ENCODE measurements around the gene ABCA7.

The ABCA7 gene

DNA sequence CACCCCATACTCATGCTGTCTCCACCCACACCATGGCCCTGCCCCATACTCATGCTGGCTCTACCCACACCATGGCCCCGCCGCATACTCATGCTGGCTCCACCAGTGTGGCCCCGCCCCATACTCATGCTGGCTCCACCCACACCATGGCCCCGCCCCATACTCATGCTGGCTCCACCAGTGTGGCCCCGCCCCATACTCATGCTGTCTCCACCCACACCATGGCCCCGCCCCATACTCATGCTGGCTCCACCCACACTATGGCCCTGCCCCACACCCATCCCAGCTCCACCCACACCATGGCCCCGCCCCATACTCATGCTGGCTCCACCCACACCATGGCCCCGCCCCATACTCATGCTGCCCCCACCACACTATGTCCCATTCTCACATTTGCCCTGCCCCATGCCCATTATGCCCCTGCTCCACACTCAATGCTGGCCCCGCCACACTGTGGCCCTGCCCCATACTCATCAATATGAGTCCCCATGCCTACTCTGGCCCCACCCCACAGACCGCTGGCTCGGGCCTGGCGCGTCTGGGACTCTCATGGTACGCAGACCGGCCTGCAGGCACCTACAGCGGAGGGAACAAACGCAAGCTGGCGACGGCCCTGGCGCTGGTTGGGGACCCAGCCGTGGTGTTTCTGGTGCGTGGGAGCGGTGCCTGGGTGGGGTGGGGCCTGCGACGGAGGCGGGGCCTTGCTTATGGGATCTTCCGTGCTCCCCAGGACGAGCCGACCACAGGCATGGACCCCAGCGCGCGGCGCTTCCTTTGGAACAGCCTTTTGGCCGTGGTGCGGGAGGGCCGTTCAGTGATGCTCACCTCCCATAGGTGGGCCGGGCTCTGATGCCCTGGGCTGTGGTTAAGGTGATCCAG is 23.4 kb downstream of the ABCA7 start:
- H3K4me3 ChIP-seq (ENCODE audit: low read depth, low read length), result no peak overlapping the region
- TF ChIP-seq MAX (IDR thresholded peaks at IDR 0.05; ENCODE audit: low read depth, low read length), result no peak
- TF ChIP-seq, protein P1, sequence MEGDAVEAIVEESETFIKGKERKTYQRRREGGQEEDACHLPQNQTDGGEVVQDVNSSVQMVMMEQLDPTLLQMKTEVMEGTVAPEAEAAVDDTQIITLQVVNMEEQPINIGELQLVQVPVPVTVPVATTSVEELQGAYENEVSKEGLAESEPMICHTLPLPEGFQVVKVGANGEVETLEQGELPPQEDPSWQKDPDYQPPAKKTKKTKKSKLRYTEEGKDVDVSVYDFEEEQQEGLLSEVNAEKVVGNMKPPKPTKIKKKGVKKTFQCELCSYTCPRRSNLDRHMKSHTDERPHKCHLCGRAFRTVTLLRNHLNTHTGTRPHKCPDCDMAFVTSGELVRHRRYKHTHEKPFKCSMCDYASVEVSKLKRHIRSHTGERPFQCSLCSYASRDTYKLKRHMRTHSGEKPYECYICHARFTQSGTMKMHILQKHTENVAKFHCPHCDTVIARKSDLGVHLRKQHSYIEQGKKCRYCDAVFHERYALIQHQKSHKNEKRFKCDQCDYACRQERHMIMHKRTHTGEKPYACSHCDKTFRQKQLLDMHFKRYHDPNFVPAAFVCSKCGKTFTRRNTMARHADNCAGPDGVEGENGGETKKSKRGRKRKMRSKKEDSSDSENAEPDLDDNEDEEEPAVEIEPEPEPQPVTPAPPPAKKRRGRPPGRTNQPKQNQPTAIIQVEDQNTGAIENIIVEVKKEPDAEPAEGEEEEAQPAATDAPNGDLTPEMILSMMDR (IDR thresholded peaks at IDR 0.05; ENCODE audit: low read depth, low read length), result no peak
- TF ChIP-seq POLR2A (IDR thresholded peaks at IDR 0.05; ENCODE audit: extremely low read depth, insufficient read length), result no peak
- TF ChIP-seq MYC (IDR thresholded peaks at IDR 0.05; ENCODE audit: low read depth, low read length), result no peak
- peak; percentile 56 for DNase-seq (ENCODE audit: low read depth)

DNA sequence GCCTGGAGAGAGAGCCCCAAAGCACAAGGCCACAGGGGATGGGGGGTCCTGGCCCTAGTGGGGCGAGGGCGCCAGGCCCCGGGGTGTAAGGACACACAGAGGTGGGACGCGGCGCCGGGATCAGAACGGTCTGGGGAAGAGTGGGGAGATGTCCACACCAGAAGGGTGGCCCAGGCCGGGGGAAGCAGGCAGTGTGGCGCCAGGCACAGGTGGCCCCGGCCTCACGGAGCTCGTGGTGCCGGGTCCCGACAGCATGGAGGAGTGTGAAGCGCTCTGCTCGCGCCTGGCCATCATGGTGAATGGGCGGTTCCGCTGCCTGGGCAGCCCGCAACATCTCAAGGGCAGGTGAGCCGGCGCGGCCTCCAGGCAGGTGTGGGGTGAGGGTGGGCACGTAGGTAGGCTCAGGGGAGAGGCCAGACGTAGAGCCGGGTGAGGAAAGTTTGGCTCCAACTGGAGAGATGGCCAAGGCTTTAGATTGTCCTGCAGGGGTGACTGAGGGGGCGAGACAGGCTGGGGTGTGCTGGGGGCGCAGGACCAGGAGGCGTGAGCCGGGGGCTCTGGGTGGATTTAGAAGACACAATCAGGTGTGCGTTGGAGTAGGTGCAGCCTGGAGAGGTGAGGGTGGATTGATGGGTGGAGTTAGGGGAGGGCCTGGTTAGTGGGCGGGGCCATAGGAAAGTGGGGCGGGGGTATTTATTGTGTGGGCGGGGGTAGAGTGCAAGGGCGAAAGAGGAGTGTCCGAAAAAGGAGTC is 24.2 kb downstream of the ABCA7 start:
- TF ChIP-seq POLR2A (IDR thresholded peaks at IDR 0.05; ENCODE audit: extremely low read depth, insufficient read length), result no peak
- TF ChIP-seq, protein P1 (IDR thresholded peaks at IDR 0.05; ENCODE audit: low read depth, low read length), result no peak
- no peak for TF ChIP-seq MYC (IDR thresholded peaks at IDR 0.05; ENCODE audit: low read depth, low read length)
- TF ChIP-seq MAX (IDR thresholded peaks at IDR 0.05; ENCODE audit: low read depth, low read length), result no peak
- H3K4me3 ChIP-seq (ENCODE audit: low read depth, low read length), result no peak overlapping the region
- no peak for DNase-seq (ENCODE audit: low read depth)

DNA sequence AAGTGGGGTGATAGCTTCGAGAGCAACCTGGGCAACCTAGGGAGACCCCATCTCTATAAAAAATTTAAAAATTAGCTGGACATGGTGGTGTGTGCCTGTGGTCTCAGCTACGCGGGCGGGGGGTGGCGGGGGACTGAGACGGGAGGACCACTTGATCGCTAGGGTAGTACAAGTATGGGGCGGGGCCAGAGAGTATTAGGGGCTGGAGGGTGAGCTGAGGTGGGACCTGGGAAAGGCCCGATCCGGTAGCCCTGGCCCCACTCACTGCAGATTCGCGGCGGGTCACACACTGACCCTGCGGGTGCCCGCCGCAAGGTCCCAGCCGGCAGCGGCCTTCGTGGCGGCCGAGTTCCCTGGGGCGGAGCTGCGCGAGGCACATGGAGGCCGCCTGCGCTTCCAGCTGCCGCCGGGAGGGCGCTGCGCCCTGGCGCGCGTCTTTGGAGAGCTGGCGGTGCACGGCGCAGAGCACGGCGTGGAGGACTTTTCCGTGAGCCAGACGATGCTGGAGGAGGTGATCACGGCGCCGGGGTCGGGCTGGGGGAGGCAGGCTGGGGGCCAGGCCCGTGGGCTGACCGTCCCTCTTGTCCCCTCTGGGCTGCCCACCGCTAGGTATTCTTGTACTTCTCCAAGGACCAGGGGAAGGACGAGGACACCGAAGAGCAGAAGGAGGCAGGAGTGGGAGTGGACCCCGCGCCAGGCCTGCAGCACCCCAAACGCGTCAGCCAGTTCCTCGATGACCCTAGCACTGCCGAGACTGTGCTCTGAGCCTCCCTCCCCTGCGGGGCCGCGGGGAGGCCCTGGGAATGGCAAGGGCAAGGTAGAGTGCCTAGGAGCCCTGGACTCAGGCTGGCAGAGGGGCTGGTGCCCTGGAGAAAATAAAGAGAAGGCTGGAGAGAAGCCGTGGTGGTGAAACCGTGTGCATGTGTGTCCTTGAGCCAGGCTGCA is 25.0 kb downstream of the ABCA7 start:
- H3K4me3 ChIP-seq (ENCODE audit: low read depth, low read length), result no peak overlapping the region
- peak; percentile 68 for DNase-seq (ENCODE audit: low read depth)
- TF ChIP-seq, protein P1 (IDR thresholded peaks at IDR 0.05; ENCODE audit: low read depth, low read length), result peak; percentile 32
- no peak for TF ChIP-seq MAX (IDR thresholded peaks at IDR 0.05; ENCODE audit: low read depth, low read length)

DNA sequence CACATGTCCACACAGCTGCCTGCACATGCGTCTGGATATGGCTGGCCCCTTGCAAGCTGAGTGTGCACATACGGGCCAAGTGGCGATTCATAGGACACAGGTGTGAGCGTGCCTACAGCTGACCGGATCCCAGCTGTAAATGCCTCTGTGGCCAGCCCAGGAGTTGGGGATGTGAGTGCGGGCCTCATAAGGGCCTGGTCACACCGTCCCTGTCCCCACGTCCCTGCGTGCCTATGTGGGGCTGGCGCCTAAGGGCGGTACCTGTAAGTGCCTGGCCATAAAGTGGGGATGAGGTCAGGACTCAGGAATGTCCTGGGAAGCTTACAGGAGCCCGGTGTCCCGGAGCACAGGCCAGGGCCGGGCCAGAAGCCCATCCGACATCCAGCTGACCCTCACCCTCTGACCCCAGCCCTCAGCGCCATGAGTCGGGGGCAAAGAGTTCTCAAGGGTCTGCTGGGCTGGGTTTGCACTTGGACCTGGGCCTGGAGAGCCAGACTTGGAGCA is 25.8 kb downstream of the ABCA7 start:
- no peak for DNase-seq (ENCODE audit: low read depth)
- no peak overlapping the region for H3K4me3 ChIP-seq (ENCODE audit: low read depth, low read length)
- TF ChIP-seq MYC (IDR thresholded peaks at IDR 0.05; ENCODE audit: low read depth, low read length), result no peak
- TF ChIP-seq POLR2A (IDR thresholded peaks at IDR 0.05; ENCODE audit: extremely low read depth, insufficient read length), result no peak
- no peak for TF ChIP-seq MAX (IDR thresholded peaks at IDR 0.05; ENCODE audit: low read depth, low read length)
- TF ChIP-seq, protein P1 (IDR thresholded peaks at IDR 0.05; ENCODE audit: low read depth, low read length), result no peak

- no peak overlapping the region for H3K4me3 ChIP-seq (ENCODE audit: low read depth, low read length)
- no peak for TF ChIP-seq POLR2A (IDR thresholded peaks at IDR 0.05; ENCODE audit: extremely low read depth, insufficient read length)
- TF ChIP-seq MAX (IDR thresholded peaks at IDR 0.05; ENCODE audit: low read depth, low read length), result no peak
- no peak for TF ChIP-seq MYC (IDR thresholded peaks at IDR 0.05; ENCODE audit: low read depth, low read length)
- TF ChIP-seq, protein P1 (IDR thresholded peaks at IDR 0.05; ENCODE audit: low read depth, low read length), result no peak
- no peak for DNase-seq (ENCODE audit: low read depth)
Observed at GRCh38 chr19:1066251-1066747, 26.4 kb downstream of the ABCA7 start.

Data from NB4 (cell line).